Lung microvascular endothelial cell (primary cell): ENCODE data around the gene IVL. TPM values are rescaled to one million over a fixed set of nuclear protein-coding genes. Genes with fewer than 3 reads are reported as not detected.

ENCODE experiments used
- DNase-seq, 2 donors: peaks; one replicate each; pipeline versions ENCODE4 v3.0.0 to v3.0.0-alpha.2; 2010; ENCODE audit warnings: low read depth in 2 of 2
- total RNA-seq: library from RNA; depleted of rRNA; stranded (reverse); fragments of >200 nt; gene quantifications from 2 replicates; pipeline ENCODE4 v1.2.1, GENCODE V29; 2014

Gene IVL
- total RNA-seq: not detected in 2 replicates

- no peak for DNase-seq
Measured at GRCh38 chr1:152907686-152908601, at the start of gene IVL. IVL (plus strand) TSS chr1:152908546; CDS start chr1:152909798, 1,252 bp downstream.

GRCh38 chr1:152859696-152860095 lies 48.6 kb upstream of the IVL start, which contains the start of gene LCE7A:
LCE7A (plus strand) TSS chr1:152859996; CDS start chr1:152860698, 702 bp downstream.
- no peak for DNase-seq

GRCh38 chr1:152860129-152860528 lies 48.2 kb upstream of the IVL start:
- no peak for DNase-seq

- no peak for DNase-seq
Measured at GRCh38 chr1:152861374-152861773, 47.0 kb upstream of the IVL start.

- no peak for DNase-seq
Measured at GRCh38 chr1:152864443-152864842, 43.9 kb upstream of the IVL start.

- DNase-seq: no peak
Measured at GRCh38 chr1:152866321-152866720, 42.0 kb upstream of the IVL start.

- peak; percentile 62 to 77 for DNase-seq
Measured at GRCh38 chr1:152869808-152870419, 38.4 kb upstream of the IVL start.

- DNase-seq: peak; percentile 26 to 34
Measured at GRCh38 chr1:152870831-152871730, 37.3 kb upstream of the IVL start.

- DNase-seq: no peak
Measured at GRCh38 chr1:152871731-152872126, 36.6 kb upstream of the IVL start.

- DNase-seq: no peak
Measured at GRCh38 chr1:152873495-152873894, 34.9 kb upstream of the IVL start.

- no peak for DNase-seq
Measured at GRCh38 chr1:152876827-152877226, 31.5 kb upstream of the IVL start.

GRCh38 chr1:152878042-152878441 lies 30.3 kb upstream of the IVL start, which contains the start of gene SMCP:
SMCP (plus strand) TSS chr1:152878322; CDS start chr1:152884423, 6,101 bp downstream.
- no peak for DNase-seq

- DNase-seq: no peak
Measured at GRCh38 chr1:152879559-152880198, 28.7 kb upstream of the IVL start.

GRCh38 chr1:152880316-152880715 lies 28.0 kb upstream of the IVL start:
- no peak for DNase-seq

- DNase-seq: no peak
Measured at GRCh38 chr1:152880907-152881306, 27.4 kb upstream of the IVL start.

GRCh38 chr1:152884085-152884484 lies 24.3 kb upstream of the IVL start:
- DNase-seq: no peak

GRCh38 chr1:152884506-152884905 lies 23.8 kb upstream of the IVL start:
- DNase-seq: no peak

- no peak for DNase-seq
Measured at GRCh38 chr1:152884966-152885624, 23.3 kb upstream of the IVL start.

GRCh38 chr1:152886085-152886484 lies 22.3 kb upstream of the IVL start:
- DNase-seq: no peak

GRCh38 chr1:152886758-152887409 lies 21.5 kb upstream of the IVL start:
- no peak for DNase-seq
